GM18499 (cell line): ENCODE data around the gene CLDN14.

ENCODE experiments used
- ATAC-seq: cut with Tn5 transposase; IDR thresholded peaks from one replicate; pipeline ENCODE4 v1.9.1; 2021; ENCODE audit warnings: moderate number of reproducible peaks; ENCODE audit not compliant: insufficient read depth, unreplicated experiment

Gene CLDN14

GRCh38 chr21:36479415-36480402 is at the start of gene CLDN14:
Gene CLDN14, minus strand, starts transcription at chr21:36480122. Its CDS starts 18,427 bp downstream, at chr21:36461695.
- ATAC-seq, result no peak

- no peak for ATAC-seq
These were observed 48.8 kb upstream of the CLDN14 start for GRCh38 chr21:36528716-36529115.

GRCh38 chr21:36527317-36527716 is 47.4 kb upstream of the CLDN14 start:
- no peak for ATAC-seq

- no peak for ATAC-seq
These were observed 46.2 kb upstream of the CLDN14 start for GRCh38 chr21:36526104-36526503.

GRCh38 chr21:36524477-36524876 is 44.6 kb upstream of the CLDN14 start:
- no peak for ATAC-seq

- ATAC-seq, result no peak
These were observed 42.4 kb upstream of the CLDN14 start for GRCh38 chr21:36522219-36522808.

GRCh38 chr21:36518883-36519492 is 39.1 kb upstream of the CLDN14 start:
- ATAC-seq, result no peak

- ATAC-seq, result no peak
These were observed 37.6 kb upstream of the CLDN14 start for GRCh38 chr21:36517366-36518075.

- ATAC-seq, result no peak
These were observed 36.4 kb upstream of the CLDN14 start for GRCh38 chr21:36516281-36516680.

GRCh38 chr21:36513430-36513829 is 33.5 kb upstream of the CLDN14 start:
- no peak for ATAC-seq

GRCh38 chr21:36512971-36513370 is 33.0 kb upstream of the CLDN14 start:
- no peak for ATAC-seq

GRCh38 chr21:36511484-36512220 is 31.7 kb upstream of the CLDN14 start:
- ATAC-seq, result no peak

GRCh38 chr21:36510911-36511310 is 31.0 kb upstream of the CLDN14 start:
- ATAC-seq, result no peak

GRCh38 chr21:36509973-36510664 is 30.2 kb upstream of the CLDN14 start:
- no peak for ATAC-seq

GRCh38 chr21:36508948-36509347 is 29.0 kb upstream of the CLDN14 start:
- no peak for ATAC-seq

GRCh38 chr21:36507397-36508018 is 27.6 kb upstream of the CLDN14 start:
- no peak for ATAC-seq

GRCh38 chr21:36506482-36506881 is 26.6 kb upstream of the CLDN14 start:
- no peak for ATAC-seq

- ATAC-seq, result no peak
These were observed 24.4 kb upstream of the CLDN14 start for GRCh38 chr21:36504067-36505058.
